HL-60 (cell line): ENCODE results near the gene TMEM121B.

Experiments used
- DNase-seq, 2 experiments: peaks; one replicate each; pipeline ENCODE4 v3.0.0-alpha.2; 2010 to 2020; ENCODE audit warnings: low read depth in 1 of 2, low spot score in 1 of 2
- H3K27ac ChIP-seq: fragments of 250-450 bp; sonication (Bioruptor Pico); replicated peaks from 2 replicates; pipeline ENCODE4 v1.5.1; 2020; ENCODE audit warnings: mild to moderate bottlenecking, moderate library complexity
- H3K27me3 ChIP-seq: fragments of 250-450 bp; sonication (Bioruptor Pico); 2 replicates; pipeline ENCODE4 v1.5.1; 2021; ENCODE audit warnings: mild to moderate bottlenecking, moderate library complexity; ENCODE audit not compliant: insufficient read depth, poor library complexity, severe bottlenecking
- H3K4me3 ChIP-seq: replicated peaks from 2 replicates; pipeline ENCODE4 v1.5.1; 2011; ENCODE audit warnings: mild to moderate bottlenecking, control low read depth, low read length; ENCODE audit not compliant: insufficient read depth
- GABPA ChIP-seq: IDR thresholded peaks from 2 replicates; pipeline ENCODE4 v1.6.1; 2012; ENCODE audit warnings: low read depth
- POLR2AphosphoS5 ChIP-seq: IDR thresholded peaks from 2 replicates; pipeline ENCODE4 v1.6.1; 2012; ENCODE audit warnings: low read depth
- SPI1 ChIP-seq: IDR thresholded peaks from 2 replicates; pipeline ENCODE4 v1.6.1; 2012; ENCODE audit warnings: low read depth, mild to moderate bottlenecking, borderline replicate concordance
- TF ChIP-seq, protein P1 (sequence below): IDR thresholded peaks from one replicate; pipeline ENCODE4 v1.5.1; 2011; ENCODE audit warnings: low read length, control low read depth, inconsistent platforms; ENCODE audit not compliant: insufficient read depth
- TF ChIP-seq, protein P2 (sequence below): IDR thresholded peaks from 2 replicates; pipeline ENCODE4 v1.6.1; 2012; ENCODE audit warnings: low read depth; ENCODE audit not compliant: insufficient replicate concordance

Gene TMEM121B

DNA sequence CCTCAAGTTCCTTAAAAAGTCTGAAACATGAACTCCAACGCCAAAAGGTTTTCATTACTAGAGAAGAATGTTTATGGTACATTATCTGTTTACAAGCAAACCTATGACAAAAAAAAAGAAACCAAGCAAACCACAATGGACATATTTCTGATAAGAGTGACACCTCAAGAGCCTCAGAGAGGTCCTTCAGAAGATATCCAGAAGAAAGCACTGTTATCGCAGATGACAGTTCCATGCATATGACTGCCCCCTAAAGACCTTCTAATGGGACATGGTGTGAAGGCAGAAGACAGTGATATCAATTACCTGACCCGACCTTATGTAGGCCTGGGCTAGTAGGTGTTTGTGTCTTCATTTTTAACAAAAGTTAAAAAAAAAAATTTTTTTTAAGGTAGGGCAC, 34.8 kb upstream of the TMEM121B start:
- H3K4me3 ChIP-seq = peak overlapping the region; percentile 75
- TF ChIP-seq, protein P1, sequence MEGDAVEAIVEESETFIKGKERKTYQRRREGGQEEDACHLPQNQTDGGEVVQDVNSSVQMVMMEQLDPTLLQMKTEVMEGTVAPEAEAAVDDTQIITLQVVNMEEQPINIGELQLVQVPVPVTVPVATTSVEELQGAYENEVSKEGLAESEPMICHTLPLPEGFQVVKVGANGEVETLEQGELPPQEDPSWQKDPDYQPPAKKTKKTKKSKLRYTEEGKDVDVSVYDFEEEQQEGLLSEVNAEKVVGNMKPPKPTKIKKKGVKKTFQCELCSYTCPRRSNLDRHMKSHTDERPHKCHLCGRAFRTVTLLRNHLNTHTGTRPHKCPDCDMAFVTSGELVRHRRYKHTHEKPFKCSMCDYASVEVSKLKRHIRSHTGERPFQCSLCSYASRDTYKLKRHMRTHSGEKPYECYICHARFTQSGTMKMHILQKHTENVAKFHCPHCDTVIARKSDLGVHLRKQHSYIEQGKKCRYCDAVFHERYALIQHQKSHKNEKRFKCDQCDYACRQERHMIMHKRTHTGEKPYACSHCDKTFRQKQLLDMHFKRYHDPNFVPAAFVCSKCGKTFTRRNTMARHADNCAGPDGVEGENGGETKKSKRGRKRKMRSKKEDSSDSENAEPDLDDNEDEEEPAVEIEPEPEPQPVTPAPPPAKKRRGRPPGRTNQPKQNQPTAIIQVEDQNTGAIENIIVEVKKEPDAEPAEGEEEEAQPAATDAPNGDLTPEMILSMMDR = no peak
- no peak for TF ChIP-seq POLR2AphosphoS5
- no peak for TF ChIP-seq SPI1
- no peak for TF ChIP-seq GABPA
- TF ChIP-seq, protein P2, sequence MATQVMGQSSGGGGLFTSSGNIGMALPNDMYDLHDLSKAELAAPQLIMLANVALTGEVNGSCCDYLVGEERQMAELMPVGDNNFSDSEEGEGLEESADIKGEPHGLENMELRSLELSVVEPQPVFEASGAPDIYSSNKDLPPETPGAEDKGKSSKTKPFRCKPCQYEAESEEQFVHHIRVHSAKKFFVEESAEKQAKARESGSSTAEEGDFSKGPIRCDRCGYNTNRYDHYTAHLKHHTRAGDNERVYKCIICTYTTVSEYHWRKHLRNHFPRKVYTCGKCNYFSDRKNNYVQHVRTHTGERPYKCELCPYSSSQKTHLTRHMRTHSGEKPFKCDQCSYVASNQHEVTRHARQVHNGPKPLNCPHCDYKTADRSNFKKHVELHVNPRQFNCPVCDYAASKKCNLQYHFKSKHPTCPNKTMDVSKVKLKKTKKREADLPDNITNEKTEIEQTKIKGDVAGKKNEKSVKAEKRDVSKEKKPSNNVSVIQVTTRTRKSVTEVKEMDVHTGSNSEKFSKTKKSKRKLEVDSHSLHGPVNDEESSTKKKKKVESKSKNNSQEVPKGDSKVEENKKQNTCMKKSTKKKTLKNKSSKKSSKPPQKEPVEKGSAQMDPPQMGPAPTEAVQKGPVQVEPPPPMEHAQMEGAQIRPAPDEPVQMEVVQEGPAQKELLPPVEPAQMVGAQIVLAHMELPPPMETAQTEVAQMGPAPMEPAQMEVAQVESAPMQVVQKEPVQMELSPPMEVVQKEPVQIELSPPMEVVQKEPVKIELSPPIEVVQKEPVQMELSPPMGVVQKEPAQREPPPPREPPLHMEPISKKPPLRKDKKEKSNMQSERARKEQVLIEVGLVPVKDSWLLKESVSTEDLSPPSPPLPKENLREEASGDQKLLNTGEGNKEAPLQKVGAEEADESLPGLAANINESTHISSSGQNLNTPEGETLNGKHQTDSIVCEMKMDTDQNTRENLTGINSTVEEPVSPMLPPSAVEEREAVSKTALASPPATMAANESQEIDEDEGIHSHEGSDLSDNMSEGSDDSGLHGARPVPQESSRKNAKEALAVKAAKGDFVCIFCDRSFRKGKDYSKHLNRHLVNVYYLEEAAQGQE = no peak
- peak overlapping the region; percentile 40 for H3K27ac ChIP-seq
- no peaks in the 10 kb centered on the region for H3K27me3 ChIP-seq
- peak in 1 of 2 experiments; percentile 15 for DNase-seq

DNA sequence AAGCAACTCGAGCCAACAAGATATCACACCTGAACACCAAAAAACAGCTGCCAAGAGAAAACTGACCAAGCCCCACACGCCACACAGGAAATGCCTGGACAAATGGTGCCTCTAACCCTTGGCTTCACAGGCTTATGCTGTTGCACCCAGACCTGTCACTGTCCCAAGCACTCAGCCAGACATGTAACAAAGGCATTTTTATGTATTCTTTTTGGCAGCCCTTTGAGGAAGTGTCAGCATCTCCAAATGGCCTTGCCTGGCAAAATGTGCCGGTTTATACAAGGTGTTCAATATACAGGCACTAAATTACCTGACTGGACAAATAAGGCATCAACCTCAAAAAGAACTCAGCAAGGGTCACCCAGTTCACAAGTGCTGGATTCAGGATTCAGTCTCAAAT, 31.8 kb upstream of the TMEM121B start:
- H3K27ac ChIP-seq = no peak overlapping the region
- no peak for DNase-seq
- TF ChIP-seq SPI1 (no peak), GABPA (no peak), POLR2AphosphoS5 (no peak)
- TF ChIP-seq, protein P2 = no peak
- TF ChIP-seq, protein P1 = no peak
- no peak overlapping the region for H3K4me3 ChIP-seq
- H3K27me3 ChIP-seq = no peaks in the 10 kb centered on the region

DNA sequence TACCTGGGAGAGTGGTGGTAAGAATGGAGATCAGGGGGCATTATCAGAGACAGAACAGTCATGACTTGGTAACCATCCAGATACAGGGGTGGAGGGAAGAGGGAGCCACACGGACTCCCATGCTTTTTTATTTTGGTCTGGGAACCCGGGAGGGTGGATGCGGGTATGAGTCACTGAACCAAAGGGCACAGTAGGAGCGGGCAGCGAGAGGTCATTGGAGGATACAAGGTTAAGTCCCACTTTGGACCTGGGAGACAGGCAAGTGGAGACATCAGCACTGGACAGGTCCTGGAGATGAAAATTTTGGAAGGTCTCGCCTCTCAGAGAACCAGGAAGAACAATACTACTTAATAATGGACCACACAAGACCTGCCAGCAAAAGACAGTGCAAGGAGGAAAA, 31.2 kb upstream of the TMEM121B start:
- Histone ChIP-seq H3K27me3 (no peaks in the 10 kb centered on the region), H3K4me3 (no peak overlapping the region), H3K27ac (no peak overlapping the region)
- TF ChIP-seq, protein P1 = no peak
- TF ChIP-seq, protein P2 = peak; percentile 77
- DNase-seq = no peak
